NCI-H146 treated with DMSO at 0.1 percent for 48 hours (cell line): ENCODE data around the gene LCOR.

ENCODE experiments used
- DNase-seq: peaks from one replicate; lab custom pipeline; 2025; ENCODE audit not compliant: unreplicated experiment; lab: John Stamatoyannopoulos, UW

Gene LCOR

GRCh38 chr10:97007417-97007816, 175.3 kb downstream of the LCOR start:
- DNase-seq: no peak

- DNase-seq: no peak
Observed at GRCh38 chr10:97010695-97011206, 178.7 kb downstream of the LCOR start.

GRCh38 chr10:97011397-97011796, 179.3 kb downstream of the LCOR start:
- DNase-seq: no peak

DNA sequence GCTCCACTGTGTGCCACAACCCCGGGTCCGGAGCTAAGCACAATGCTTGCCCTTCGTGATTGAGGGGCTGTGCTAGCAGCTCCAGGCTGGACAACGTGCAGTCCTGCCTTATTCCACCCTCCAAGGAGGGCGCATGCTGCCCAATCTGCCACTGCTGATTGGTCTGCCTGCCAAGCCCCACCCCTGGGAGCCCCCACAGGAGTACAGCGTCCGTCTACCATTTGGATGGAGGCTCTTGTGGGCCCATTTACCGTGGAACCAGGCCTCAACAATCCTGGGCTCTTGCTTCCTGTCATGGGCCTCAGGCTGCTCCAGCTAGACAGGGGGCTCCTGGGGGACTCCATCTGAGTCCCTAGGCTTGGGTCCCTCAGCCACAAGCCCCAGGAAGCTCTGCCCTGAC, 180.4 kb downstream of the LCOR start:
- no peak for DNase-seq

- DNase-seq: no peak
Observed at GRCh38 chr10:97013568-97013967, 181.5 kb downstream of the LCOR start.

DNA sequence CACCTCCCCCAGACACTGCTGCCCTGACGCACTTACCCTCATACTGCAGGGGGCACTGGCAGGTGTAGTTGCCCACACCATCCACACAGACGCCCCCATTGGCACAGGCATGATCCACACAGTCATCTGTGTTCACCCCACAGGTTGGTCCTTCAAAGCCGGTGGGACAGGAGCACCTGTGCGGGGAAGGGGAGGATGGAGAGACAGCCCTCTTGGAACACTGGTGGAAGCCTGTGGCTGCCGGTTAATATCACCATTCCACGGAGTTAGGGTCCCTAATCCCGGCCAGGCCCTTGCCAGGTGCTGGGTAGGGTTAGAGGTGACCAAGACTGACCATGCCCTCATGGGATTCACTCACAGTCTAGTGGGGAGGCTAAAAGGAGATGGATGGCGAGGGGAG, 181.9 kb downstream of the LCOR start:
- no peak for DNase-seq

DNA sequence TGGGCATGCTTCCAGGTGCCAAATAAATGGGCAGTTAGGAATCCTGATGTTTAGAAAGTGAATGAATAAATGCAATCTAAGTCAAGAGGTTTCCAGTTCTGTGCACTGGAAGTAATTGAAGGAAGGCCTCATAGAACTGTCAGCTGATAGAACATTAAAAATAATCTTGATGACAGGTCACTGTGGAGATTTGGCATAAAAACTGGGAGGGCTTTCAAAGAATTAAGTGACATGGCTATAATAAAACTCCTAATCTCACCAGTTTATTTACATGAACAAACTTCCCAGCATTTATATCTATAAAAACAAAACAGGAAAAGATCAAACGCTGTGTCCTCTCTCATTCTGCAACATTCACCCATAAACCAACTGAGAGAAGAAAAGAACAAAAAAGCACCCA, 183.1 kb downstream of the LCOR start:
- no peak for DNase-seq

- no peak for DNase-seq
Observed at GRCh38 chr10:97016728-97017473, 184.8 kb downstream of the LCOR start.

GRCh38 chr10:97017474-97017903, 185.4 kb downstream of the LCOR start:
- no peak for DNase-seq

GRCh38 chr10:97018251-97019212, 186.4 kb downstream of the LCOR start:
- DNase-seq: no peak

GRCh38 chr10:97019213-97019844, 187.2 kb downstream of the LCOR start:
- no peak for DNase-seq

GRCh38 chr10:97020452-97021400, 188.6 kb downstream of the LCOR start:
- DNase-seq: peak; percentile 80

DNA sequence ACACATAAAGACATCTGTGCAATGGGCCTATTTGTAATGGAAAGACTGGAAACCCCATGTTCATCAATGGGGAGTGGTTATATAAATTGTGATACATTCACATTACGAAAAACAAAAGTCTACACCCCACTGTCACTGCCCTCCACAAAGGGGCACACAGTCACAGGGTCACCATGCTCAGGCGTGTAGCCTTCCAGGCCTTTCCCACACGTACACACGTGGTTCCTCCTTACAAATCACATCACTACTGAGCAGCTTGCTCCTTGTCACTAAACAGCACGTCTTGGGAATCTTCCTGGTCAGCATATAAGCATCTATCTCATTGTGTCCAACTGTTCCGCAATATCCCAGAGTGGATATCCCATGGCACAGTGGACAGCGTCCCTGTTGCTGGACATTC, 190.5 kb downstream of the LCOR start:
- DNase-seq: no peak

GRCh38 chr10:97023401-97024167, 191.5 kb downstream of the LCOR start:
- no peak for DNase-seq

GRCh38 chr10:97024168-97025073, 192.3 kb downstream of the LCOR start:
- no peak for DNase-seq

GRCh38 chr10:97025613-97026242, 193.6 kb downstream of the LCOR start:
- DNase-seq: peak; percentile 4

DNA sequence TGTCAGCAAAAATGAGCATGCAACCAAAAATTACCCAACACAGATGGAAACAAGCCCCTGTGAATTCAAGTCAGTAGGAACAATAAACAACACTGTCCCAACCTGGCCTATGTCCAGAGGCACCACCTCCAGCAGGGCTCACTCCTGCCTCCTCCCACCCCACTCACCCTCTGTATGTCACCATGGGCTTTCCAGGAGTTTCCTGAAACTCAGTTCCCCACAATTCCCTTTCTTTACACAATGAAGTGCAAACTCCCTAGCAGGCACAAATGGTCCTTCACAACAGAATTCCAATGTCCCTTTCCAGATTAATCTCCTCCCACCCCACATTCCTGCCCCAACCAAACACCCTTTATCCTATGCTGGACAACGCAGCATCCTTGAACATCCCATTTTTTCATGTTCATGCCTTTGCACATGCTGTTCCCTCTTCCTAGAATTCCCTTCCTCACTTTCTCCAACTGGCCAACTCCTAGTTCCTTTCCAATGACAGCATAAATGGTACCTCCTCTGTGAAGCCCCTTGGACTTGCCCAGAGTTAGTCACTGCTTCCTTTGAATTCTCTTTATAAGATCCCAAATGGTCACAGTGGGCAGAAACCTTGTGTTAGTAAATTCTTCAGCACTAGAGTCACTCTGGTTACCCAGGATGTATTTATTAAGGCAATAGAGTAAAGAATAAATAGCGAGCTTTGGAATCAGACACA, 196.2 kb downstream of the LCOR start:
- DNase-seq: no peak
